Ramos (cell line): Measurements from ENCODE around the gene ARHGEF4.

ENCODE experiments used
- in situ Hi-C: fragments of 300-500 bp; cut with MboI; formaldehyde crosslinking; loops from one replicate; pipeline ENCODE4 v1.14.3; 2022; ENCODE audit warnings: low sequenced_read_pairs; ENCODE audit not compliant: unreplicated experiment

The ARHGEF4 gene

DNA sequence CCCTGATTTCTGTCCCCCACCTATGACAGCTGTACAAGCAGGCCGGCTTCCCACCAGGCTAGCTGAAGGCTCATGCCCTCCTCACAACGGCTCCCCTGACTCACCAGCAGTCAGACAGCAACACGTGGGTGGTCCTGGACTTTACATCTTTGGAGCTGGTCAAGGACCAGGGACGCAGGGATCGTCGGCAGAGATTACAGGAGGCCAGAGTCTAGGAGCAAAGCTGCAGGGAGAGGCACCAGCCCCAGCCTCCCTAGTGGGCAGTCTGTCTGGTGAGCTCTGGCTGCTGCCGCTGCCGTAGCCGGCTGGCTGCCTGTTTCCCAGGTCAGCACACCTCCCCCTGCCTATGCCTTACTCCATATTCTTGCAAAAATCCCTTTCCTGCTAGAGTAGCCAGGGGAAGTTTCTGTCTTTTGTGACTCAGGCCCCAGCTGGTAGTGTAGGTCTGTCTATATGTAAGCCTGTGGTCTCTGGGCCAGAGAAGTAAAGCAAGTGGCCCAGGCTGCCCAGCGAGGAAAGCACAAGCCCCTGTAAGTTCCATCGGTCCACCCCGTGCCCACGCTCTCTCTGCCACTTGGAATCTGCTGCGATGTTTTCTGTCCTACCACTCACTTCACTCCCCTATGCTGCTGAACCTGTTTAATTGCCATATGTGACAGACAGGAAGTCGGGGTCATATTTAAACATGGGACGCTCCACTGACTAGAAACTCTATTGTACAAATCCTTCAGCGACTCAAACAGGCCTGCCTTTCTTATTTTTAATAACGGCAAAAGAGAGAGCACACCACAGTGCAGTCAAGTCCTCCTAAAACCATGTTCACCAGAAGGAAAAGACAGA, 2.4 kb upstream of the ARHGEF4 start:
- in situ Hi-C loops, result no loop called here

DNA sequence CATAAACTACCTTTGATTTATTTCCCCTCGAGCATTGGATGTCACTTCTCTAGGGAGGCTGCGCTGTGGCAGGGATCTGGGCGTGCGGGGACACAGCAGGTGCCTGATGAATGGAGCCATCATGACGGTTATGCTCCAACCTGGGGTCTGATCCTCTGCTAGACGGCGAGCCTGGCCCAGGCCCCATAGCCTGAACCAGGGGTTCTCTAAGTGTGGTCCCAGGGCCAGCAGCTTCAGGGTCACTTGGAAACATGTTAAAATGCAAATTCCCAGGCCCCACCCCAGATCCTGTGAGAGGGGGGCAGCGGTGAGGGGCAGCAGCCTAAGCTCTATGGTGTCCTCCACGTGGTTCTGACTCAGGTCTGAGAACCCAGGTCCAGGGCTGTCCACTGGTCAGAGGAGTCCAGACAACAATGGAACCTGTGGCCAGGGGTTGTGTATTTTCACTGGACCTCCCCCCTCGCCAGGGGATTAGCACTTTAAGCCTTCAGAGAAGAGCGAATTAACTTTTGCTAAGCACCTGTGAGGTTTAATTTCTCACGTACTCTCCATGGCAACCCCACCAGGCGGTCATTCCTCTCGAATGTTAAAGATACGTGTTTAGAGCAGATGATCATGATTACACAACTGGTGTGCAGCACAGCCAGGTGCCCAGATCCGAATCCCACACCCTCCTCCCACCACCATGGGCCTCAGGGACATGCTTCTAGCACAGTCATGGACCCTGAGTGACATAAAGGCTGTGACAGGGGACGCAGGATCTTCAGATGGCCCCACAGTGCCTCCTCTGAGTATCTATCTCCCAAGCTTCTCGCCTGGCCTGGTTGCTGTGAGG, 1.6 kb upstream of the ARHGEF4 start:
- in situ Hi-C loops, result no loop called here

DNA sequence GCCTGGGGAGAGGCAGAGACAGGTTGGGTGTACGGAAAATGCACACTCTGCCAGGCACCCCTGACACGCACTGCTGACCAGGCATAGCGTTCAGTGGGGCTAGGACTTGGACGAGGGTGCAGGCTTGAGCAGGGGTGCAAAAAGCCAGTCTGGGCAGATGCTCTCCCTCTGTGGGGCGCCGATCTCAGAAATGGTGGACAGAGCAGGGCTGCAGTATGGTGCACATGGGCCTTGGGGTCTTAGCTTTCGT, 1.0 kb upstream of the ARHGEF4 start:
- in situ Hi-C loops, result no loop called here

DNA sequence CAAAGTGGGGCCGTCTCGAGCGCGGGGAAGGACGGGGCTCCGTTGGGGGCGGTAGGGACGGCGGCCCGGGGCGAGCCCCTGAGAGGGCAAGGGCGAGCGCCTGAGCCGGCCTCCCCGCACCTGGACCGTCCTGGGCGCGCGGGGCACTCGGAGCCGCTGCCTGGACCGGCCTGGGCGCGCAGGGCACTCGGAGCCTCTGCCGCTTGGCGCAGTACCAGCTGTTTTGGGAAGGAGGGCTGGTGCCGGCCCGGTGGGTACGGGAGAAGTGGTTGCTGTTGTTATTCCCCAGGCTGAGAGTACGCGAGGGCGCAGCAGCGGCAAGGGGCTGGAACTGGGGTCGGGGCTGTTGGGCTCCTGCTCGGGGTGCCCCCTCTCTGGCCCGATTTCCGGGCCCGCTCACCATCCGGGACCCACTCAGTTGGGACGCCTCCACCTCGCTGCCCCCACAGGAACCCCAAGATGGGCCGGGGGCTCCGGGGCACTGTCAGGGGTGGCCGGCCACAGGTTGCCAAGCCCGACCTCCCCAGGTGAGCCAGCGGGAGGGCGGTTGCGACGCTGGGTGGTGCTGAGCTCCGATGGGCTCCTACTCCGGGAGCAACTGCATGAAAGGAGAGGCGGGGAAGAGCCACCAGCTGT, 579 bp downstream of the ARHGEF4 start:
- in situ Hi-C loops, result no loop called here

DNA sequence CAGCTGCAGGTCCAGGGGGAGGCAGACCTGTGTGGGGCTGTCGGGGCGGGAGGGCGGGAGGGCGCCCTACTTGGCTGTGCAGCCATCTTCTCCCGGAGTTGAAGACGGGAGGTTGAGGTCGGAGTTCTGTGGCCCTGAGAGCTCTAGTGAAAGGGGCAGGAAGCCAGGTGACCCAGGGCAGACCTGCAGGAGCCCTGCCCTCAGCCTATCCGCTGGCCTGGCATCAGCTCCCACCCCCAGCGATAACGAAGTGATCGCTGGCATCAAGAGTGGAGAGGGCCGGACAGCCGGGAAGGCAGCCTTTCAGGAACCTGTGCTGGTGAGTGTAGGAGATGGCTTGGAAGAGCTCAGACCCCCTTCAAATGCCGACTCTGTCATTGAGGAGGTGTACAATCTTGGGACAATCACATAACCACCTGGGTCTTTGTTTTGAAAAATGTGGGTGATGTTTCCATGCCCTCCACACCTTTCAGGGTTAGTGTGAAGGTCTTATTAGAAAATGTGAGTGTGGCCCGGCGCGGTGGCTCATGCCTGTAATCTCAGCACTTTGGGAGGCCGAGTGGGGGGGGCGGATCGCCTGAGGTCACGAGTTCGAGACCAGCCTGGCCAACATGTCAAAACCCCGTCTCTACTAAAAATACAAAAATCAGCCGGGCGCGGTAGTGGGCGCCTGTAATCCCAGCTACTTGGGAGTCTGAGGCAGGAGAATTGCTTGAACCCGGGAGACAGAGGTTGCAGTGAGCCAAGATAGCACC, 1.3 kb downstream of the ARHGEF4 start:
- in situ Hi-C loops, result no loop called here

DNA sequence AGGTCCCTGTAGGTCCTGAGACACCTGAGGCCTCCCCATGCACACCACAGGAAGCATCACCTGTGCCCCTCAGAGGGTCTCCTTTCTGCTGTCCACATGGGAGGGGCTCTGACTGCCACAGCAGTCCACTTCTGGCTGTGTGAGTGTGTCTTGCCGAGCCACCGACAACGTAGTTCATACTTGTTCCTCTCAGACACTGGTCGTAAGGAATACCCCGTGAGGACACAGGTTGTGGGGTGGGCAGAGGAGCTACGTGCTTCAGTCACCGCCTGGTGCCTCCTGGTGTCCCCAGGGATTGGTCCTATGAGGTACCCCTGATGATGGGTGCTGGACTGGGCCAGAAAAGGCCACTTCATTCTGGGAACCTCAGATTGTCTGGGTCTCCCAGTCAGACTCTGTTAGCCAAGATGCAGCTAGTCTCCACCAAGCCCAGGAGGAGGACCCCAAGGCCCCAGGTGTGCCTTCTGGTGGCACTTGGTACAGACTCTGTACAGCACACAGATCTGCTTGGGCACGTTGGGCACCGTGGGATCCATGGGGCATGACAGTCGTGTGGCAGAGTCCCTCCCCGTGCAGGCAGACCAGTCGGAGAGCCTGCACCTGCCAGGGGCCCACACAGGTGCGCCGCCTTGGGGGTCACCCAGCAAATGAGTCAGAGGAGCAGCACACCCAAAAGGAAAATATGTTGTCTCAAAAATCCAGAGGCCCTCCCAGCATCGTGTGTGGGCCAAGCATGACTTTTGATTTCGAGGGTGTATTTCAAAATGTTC, 2.5 kb downstream of the ARHGEF4 start:
- in situ Hi-C loops, result no loop called here

DNA sequence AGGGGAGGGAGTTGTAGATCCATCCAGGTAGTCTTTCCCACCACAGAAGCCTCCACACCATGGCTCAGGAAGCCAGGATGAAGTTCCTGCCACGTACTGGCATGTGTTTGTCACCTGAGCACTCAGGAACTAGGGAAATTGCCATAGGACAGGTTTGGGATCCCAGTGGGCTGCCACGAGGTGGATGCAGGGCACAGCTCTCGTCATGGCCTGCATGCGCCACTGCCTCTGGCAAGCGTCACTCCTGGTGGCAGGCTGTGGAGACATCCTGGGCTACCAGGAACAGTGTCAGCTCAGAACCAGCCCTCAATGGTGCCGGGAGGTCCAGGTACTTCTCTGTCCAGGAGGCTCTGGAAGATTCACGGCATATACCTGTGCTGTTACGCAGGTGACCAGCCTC, 3.8 kb downstream of the ARHGEF4 start:
- in situ Hi-C loops, result no loop called here

DNA sequence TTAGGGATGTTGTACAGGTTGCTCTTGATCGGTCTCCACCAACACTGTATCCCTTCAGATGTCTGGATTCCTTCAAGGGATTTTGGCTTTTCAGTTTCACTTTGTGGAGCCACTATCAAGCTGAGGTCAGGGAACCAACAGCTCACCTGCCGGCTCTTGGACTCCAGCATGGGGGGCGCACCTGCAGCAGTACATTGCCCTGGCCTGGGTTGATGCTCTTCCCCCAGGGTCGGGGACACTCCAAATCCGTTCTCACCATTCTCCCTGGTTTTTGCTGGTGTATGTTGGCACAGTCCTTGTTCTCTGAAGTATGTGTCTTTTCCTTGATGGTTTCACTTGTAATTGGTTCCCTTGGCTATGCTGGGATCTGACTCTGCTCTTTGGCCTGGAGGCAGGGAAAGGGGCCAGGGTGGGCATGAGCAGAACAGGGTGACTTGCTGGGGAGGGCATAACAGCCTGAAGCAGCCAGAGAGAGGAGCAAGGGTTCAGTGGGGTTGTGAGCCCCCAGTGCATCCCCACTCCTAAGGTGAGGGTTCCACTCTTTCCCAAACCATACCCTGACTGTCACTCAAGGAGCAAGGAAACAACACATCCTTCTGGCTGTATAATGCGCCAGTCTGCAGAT, 5.1 kb downstream of the ARHGEF4 start:
- in situ Hi-C loops, result no loop called here

DNA sequence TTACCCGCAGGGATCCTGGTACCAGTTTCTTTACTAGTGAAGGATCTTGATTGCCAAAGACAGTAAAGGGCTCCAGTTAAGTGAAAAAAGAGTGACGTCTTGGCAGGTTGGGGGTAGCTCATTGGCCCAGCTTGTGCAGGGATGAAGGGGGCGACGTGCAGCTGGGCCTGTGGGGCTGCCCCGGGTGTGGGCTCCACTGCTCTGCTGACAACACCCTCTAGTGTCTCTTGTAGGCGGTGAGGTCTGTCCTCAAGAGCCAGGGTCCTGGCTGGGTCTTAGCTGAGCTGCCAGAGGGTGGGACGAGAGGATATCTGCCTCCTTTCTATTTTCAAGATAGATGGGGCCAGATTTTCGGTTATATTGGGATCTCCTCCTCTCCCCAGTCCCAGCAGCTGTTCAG, 6.1 kb downstream of the ARHGEF4 start:
- in situ Hi-C loops, result no loop called here

DNA sequence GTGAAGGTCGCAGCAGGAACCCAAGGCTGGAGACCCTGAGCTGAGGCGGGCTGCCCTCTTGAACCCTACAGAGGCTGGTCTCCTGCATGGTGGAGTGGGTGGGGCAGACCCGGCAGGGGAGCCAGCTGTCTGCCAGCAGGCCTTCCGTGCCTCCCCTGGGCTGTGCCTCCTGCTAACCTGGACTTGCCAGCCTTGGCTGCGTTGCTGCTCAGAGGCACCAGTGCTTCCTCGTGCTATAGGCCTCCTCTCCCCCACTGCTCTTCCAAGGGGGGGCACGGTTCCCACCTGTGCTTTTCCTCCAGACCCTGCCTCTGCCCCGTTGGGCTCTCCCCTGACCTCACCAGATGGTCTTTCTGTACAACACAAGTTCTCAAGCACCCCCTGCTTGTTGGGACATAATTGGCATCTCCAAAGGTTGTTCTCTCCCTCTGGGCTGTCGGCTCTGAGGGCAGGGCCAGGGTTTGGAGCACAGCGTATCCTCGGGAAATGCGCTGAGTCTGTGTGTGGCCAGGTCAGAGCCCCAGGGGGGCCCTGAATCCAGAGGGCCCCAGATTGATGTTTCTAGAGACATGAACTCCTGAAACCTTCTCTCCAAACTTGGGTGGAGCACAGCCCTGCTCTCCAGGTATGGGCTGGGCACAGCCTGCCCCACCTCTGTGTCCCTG, 6.7 kb downstream of the ARHGEF4 start:
- in situ Hi-C loops, result no loop called here

DNA sequence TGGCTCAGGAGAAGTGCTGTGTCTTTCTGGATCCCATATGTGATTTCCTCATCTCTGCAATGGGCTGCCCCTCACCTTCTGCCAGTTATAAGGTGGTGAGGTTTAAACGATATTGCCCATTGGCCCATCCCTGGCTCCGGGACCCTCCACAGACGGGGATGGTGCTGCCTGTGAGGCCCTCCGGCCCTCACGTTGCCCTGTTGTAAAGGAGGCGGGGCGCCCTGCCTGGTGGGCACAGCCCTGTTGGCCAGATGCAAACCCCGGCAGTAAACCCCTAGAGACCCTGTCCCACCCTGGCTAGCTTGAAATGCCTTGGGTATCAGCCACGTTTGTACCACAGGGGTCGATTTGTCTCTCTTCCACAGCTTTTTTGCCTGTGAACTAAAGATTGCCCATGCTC, 7.4 kb downstream of the ARHGEF4 start:
- in situ Hi-C loops, result no loop called here

DNA sequence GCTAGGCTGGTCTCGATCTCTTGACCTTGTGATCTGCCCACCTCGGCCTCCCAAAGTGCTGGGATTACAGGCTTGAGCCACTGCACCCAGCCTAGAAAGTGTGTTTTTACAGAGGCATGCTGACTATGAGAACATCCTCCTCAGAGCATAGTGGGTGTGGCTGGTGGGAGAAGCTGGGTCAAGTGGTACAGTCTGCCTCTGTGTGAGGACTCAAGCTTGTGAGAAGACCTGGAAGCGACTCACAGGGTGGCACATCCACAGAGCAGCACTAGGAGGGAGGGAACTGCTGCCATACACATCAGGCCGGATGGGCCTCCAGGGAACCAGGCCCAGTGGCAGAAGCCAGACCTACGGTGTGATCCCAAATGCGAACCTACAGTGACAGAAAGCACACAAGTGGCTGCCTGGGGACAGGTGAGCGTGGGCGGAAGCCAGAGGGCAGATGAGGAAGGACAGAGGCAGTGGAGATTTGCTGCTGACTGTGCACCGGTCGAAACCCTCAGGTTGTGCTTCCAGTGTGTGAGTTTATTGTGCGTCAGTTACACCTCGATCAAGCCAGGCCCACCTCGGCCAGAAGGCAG, 8.9 kb downstream of the ARHGEF4 start:
- in situ Hi-C loops, result no loop called here

DNA sequence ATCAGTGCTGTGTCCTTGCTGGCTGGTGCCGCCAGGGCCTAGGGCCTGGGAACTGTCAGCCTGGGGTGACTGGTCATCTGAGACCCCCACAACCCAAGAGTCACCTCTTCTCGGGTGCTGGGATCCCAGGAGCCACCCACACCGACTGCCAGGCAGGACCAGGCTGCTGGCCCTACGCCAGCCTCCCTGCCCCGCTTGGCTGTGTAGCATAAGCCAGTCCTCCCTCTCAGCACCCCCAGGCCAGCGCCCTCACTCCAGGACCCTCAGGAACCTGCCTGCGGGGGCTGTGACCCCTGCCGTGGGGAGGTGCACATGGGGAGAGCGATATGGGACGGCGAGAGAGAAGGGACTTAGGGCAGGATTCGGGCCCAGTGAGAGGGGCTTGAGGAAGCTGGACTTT, 9.5 kb downstream of the ARHGEF4 start:
- in situ Hi-C loops, result no loop called here

DNA sequence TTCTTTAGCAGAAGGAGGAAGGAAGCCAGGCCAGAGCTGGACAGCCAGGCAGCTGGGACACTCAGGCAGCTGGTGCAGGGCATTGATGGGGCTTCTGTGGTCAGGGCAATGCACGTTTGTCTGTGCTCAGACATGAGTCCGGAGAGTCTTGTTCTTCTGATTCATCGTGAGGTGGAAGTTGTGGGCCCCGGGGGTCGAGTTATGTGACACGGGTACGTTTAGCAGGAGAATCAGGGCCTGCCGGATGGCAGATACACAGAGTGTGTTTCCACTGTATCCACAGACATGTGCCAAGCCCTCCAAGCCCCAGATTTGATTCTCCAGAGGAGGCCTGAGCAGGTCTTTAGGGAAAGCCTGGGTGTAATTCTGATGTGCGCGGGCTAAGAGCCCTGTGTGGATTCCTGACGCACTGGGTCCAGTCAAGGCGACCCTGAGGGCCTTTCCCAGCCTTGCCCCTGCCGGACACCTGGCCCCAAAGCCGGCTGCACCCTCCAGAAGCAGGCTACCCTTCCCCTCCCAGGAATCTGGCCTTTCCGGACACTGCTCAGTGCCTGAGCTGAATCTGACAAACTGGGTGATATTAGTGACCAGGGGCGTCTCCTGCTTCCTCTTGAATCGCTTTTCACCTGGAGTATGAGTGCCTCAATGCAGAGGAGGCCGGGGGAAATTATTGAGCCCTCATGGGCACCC, 10.1 kb downstream of the ARHGEF4 start:
- in situ Hi-C loops, result no loop called here

DNA sequence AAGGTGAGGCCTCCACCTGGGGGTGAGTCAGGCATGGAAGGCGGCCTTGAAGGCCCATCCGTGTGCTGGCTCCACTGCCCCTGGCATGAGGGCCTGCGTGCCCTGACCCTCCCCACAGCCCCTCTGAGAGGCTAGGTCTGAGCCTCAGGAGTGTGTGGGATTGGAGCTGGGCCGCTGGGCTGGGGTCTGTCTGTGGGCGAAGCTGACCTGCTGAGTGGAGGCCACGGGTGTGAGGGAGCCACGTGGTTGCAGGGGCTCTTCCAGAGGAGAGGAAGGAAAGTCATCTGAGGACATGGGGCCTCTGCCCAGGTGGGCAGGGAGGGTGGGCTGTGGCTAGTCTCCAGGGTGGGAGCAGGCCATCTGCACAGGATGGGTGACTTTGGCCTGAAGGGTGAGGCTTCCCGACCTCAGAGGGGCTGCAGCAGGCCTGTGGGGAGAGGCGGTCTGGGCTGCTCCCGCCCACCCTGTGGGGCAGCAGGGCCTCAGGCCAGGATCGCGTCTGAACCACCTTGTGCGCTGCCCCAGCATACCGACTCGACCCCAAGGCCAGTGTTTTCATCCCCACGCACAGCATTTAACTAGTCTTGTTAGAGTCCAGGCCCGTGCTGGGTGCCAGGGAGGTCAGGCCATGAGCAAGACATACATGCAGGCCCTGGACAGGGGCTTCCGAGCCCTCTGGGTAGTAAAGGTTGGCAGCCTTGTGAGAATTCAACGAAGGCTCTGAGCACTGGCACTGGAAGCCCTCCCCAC, 11.2 kb downstream of the ARHGEF4 start:
- in situ Hi-C loops, result no loop called here

DNA sequence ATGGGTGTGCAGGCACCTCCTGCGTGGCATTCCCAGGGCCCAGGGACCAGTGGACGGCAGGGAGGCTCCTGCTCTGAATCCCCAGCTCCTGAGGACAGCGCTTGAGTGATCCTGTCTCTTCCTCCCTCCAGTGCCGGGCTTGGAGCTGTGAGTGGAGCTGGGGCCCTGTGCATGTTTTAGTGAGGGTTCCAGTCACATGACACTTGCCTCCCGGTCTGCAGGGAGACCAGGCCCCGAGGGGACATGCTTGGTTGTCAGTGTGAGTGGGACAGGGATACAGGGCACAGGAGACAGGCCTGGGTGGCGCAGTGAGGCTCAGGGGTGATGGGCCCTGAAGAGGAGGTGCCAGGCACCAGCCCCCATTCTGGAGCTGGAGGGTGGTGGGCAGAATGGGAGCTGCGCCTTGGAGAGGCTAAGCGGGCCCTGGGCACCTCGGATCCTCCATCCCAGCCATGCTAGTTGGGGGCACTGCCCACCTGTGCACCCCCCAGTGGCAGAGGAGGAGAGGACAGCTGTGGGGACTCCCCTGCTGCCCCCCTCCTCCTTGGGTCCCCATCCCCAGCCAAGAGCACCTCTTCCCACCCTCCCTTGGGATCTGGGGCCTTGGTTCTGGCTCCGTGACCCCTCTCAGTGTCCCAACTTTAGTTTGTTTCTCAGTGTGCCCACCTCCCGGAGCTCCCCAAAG, 12.0 kb downstream of the ARHGEF4 start:
- in situ Hi-C loops, result no loop called here
